Stimulated activated CD8-positive, alpha-beta memory T cell treated with anti-CD3 and anti-CD28 coated beads, Interleukin-7, amount 100 ng/mL, for 4 hours (primary cell): ENCODE measurements around the gene SCRG1.

Source experiments
- DNase-seq, 2 donors: peaks; one replicate each; pipeline ENCODE4 v3.0.0-alpha.2; 2020; ENCODE audit warnings: low read depth in 2 of 2

SCRG1 gene

DNA sequence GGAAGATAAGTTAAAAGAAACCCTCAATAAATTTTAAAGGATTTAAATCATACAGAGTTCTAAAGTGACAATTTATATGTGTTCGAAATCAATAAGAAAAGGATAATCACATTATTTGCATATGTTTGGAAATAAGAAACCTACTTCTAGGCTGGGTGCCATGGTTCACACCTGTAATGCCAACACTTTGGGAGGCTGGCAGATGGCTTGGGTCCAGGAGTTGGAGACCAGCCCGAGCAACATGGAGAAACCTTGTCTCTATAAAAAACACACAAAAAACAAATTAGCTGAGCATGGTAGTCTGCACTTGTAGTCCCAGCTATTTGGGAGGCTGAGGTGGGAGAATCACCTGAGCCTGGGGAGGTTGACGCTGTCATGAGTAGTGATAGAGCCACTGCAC, 36.2 kb downstream of the SCRG1 start:
- no peak for DNase-seq

GRCh38 chr4:173360587-173361221, 38.2 kb downstream of the SCRG1 start:
- no peak for DNase-seq

- DNase-seq, result no peak
These were observed 41.0 kb downstream of the SCRG1 start for GRCh38 chr4:173357939-173358338.

DNA sequence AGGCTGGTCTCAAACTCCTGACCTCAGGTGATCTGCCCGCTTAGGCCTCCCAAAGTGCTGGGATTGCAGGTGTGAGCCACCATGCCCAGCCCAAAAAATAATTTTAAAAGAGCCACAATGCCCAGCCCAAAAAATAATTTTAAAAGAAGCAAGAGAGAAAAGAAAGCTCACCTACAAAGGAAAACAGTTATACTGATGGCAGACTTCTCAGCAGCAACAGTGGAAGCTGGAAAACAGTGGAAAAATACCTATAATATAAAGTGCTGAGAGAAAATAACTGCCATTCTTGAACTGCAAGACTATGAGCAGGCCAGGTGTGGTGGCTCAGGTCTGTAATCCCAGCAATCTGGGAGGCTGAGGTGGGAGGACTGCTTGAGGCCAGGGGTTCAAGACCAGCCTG, 51.4 kb downstream of the SCRG1 start:
- no peak for DNase-seq

- DNase-seq, result no peak
These were observed 52.8 kb downstream of the SCRG1 start for GRCh38 chr4:173346074-173346473.

DNA sequence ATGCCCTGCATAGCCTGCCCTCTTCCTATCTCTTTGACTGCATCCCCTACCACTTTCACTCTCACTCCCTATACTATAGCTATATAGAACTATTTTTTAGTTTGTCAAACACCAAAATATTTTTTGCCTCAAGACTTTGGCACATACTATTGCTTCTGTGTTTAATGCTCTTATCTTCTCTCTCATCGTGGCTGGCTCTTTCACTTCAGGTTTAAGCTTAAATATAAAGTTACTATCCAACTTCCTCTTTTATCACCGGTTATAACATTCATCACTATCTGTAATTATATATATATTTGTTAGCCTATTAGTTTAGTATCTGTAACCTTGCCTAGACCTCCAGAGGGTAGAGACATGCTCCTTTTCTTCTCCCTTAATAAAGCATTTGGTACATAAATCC, 53.3 kb downstream of the SCRG1 start:
- no peak for DNase-seq

DNA sequence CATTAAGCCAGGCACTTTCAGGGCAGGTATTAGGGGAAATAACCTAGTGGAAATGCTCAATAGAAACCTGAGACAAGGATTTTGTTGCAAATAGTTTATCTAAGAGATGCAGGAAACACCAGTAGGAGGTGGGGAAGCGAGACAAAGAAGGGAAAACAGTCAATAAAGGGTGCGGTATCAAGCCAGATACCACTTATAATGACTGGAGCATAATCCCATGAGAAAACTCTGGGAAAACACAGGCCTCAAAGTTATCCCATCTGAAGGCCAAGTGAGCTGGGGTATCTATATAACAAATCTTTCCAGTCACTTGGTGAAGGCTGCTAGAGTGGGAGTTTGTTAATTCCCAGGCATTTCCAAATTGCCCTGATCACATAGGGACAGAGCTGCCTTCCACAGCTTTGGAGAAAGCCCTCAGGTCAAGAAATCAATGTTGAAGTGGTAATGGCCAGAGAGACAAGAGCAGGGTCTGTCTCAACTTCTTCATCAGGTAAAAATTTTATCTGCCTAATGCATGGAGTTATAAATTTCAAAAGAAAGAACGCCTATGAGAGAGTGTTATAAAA, 55.0 kb downstream of the SCRG1 start:
- no peak for DNase-seq

GRCh38 chr4:173337463-173337862, 61.5 kb downstream of the SCRG1 start:
- DNase-seq, result no peak

DNA sequence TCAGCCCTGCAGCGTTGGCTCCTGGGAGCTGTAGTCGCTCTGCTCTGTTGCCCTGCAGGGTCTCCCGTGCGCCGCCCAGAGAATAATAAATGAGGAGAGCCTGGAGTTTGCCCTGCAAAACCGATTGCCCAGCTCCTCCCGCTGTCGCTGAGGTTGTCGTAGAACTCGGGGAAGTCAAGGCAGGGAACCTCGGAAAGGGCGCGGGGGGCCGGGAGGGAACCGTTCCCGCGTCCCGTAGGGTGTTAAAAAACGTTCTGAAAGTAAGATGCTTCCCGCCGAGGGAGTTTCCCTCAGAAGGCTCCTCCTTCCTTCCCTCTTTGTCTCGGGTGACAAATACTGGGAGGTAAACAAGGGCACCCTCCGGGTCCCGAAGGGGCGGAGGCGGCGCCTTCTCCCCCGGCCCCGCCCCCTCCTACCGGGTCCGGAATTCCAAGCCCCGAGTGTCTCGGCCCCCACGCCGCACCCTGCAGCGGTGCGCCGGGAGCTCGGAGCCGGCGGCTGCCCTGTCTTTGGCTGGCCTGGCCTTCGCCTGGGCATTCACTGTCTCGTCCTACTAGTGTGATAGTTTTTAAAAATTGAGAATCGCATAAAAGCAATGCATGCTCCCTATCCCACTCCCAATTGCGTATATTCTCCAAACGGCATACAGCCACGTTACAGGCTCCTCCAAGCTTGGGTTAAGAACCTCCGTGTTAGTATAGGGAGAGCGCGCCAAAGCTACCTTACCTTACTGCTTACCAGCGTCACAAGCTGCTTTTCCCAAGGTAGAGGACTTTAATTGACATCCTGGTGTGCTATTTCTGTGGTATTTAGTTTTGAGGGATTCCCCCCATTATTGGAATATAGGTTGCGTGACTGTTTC, 63.8 kb downstream of the SCRG1 start:
- peak in 1 of 2 donors; percentile 10 for DNase-seq
